HG02870 (cell line): ENCODE measurements around the gene SIGLEC7.
"Not testable (repeated sequence)": the region's sequence is repeated elsewhere in the genome, so short reads cannot be mapped to it uniquely, and the experiment has no call there.

ENCODE experiments used
- ATAC-seq: cut with Tn5 transposase; IDR thresholded peaks from one replicate; pipeline ENCODE4 v1.9.1; 2021; ENCODE audit warnings: mild to moderate bottlenecking, moderate library complexity; ENCODE audit not compliant: unreplicated experiment

Gene SIGLEC7

DNA sequence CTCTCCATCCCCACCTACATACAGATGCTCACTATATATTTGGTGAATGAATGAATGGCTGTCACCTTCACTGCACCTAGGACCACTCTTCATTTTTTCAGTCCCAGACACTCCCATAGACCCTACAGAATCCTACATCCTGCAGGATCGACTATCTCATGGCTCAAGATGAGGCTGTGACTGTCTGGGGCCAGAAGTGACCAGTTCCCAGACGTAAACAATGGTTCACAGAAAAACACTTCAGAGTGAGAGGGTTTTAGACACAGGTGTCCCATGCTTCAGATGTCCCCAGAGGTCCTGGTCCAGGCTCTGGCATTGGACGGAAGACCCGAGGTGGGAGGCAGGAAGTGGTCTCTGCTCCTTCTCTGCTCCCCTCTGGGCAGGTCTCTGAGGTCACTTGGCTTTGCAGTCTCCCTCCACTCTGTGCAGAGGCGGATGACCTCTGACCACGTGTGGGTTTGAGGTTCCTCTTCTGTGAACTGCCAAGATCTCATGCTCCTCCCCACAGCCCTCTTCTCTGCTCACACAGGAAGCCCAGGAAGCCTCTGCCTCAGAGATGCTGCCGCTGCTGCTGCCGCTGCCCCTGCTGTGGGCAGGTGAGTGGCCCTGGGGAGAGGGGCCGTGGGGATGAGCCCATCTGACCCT is 24.9 kb downstream of the SIGLEC7 start:
- ATAC-seq: no peak

DNA sequence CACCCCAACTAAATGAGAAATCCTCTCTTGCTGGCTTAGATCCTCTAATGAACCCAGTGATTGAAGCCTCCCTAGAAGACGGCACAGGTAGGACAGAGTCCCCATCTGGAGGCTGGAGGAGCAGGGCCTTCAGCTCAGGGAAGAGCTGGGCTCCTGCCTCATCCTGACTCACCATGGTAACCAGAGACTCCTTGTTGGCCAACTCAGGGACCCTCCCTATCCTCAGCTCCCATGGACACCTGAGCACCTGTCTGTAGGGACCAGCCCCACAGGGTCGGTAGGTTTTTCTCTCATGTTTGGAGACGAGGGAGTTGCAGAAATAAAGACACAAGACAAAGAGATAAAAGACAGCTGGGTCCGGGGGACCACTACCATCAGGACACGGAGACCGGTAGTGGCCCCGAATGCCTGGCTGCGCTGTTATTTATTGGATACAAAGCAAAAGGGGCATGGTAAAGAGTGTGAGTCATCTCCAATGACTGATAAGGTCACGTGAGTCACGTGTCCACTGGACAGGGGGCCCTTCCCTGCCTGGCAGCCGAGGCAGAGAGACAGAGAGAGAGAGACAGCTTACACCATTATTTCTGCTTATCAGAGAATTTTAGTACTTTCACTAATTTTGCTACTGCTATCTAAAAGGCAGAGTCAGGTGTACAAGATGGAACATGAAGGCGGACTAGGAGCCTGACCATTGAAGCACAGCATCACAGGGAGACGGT is 26.6 kb downstream of the SIGLEC7 start:
- ATAC-seq: no peak

DNA sequence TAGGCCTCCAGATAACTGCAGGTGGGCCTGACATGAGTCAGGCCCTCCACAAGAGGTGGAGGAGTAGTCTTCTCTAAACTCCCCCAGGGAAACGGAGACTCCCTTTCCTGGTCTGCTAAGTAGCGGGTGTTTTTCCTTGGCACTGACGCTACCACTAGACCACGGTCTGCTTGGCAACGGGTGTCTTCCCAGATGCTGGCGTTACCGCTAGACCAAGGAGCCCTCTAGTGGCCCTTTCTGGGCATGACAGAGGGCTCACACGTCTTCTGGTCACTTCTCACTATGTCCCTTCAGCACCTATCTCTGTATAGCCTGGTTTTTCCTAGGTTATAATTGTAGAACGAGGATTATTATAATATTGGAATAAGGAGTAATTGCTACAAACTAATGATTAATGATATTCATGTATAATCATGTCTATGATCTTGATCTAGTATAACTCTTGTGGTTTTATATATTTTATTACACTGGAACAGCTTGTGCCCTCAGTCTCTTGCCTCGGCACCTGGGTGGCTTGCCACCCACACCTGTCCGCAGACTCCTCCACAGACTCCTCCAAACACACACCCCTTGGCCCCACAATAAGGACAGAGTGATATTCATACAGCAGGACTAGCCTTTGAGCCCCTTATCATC is 27.3 kb downstream of the SIGLEC7 start:
- not testable (repeated sequence) for ATAC-seq

DNA sequence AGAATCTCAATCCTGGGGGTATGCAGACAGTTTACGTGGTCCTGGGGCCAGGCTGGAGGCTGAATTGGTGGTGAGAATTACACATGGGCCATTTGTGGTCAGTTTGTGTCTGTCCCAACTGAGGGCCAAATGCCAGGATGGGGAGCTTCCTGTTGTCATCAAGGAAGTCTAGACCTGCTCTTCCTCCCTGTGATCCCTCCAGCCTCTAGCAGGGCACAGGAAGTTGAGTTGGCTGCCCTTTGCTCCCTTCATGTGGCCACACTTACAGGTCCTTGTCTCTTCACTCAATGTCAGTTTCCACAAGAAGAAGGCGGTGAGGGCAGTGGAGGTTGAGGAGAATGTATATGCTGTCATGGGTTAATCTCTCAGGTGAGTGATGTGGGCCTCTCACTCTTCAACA is 30.1 kb downstream of the SIGLEC7 start:
- ATAC-seq: no peak

- no peak for ATAC-seq
These were observed 31.6 kb downstream of the SIGLEC7 start for GRCh38 chr19:51173681-51174080.

DNA sequence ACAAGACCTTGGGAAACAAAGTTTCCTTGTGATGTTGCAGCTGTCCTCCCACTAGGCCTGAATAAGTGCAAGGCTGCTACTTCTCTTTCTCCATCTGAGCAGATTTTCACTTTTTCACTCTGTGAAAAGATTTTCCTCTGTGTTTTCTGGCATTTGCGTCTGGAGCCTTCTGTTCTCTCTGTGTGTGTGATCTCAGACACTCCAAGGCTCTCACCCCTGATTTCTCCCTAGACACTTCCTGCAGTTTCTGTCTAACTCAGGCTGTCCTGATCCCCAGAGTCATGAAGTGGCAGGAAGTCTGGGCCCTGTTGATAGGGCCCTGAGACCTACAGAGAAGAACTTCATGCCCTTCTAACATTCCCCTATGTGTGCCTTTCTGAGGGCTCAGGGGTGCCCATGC is 37.2 kb downstream of the SIGLEC7 start:
- ATAC-seq: no peak

DNA sequence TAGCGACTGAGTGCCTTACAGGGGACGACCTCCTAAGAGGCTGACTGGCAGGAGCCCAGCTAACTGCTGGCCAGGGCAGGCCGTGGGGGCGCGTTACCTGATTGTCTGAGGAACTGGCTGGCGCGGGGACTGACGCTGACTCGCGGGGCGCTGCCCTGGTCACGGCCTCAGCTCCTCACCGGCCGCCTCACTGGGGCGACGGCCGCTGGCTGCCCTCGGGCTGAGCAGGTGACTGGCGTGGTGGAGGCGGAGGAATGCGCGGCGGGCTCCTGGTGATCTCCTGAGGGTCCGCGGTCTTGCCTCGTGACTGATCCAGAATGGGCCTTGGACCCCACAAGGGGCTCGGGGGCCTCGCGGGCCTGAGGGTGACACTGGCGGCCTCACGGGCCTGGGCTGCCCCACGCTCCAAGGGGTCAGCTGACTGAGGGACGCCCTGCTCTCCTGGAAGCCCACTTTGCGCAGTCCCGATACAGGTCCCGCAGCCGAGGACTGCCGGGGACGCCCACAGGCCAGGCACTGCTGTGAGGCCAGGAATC is 39.3 kb downstream of the SIGLEC7 start:
- ATAC-seq: no peak

- ATAC-seq: no peak
These were observed 39.9 kb downstream of the SIGLEC7 start for GRCh38 chr19:51181913-51182419.

GRCh38 chr19:51183629-51184028 is 41.5 kb downstream of the SIGLEC7 start:
- ATAC-seq: no peak

DNA sequence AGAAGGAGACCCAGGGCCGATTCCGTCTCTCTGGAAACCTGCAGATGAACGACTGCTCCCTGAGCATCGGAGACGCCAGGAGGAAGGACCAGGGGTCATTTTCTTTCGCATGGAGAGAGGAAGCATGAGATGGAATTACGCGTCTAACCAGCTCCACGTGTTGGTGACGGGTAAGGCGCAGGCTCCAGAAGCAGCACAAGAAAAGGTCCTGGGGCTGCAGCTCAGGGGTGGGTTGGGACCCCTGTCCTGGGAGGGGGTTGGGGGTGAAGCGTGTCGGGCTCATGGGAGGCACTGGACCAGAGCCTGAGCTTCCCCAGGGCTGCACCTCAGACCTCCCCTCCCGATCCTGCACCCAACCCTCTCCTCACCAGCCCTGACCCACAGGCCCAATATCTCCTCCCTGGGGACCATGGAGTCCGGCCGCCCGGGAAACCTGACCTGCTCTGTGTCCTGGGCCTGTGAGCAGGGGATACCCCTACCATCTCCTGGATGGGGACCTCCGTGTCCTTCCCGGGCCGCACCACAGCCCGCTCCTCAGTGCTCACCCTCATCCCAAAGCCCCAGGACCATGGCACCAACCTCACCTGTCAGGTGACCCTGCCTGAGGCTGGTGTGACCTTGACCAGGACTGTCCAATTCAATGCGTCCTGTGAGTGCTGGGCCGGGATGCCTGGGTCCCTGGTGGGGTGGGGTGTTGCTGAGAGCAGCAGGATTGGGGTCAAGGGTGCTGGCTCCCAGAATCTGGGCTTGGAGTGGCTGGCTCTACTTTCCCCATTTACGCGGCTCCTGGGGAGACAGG is 43.2 kb downstream of the SIGLEC7 start:
- no peak for ATAC-seq

GRCh38 chr19:51185868-51186215 is 43.7 kb downstream of the SIGLEC7 start:
- no peak for ATAC-seq

GRCh38 chr19:51186323-51186722 is 44.2 kb downstream of the SIGLEC7 start:
- ATAC-seq: no peak

DNA sequence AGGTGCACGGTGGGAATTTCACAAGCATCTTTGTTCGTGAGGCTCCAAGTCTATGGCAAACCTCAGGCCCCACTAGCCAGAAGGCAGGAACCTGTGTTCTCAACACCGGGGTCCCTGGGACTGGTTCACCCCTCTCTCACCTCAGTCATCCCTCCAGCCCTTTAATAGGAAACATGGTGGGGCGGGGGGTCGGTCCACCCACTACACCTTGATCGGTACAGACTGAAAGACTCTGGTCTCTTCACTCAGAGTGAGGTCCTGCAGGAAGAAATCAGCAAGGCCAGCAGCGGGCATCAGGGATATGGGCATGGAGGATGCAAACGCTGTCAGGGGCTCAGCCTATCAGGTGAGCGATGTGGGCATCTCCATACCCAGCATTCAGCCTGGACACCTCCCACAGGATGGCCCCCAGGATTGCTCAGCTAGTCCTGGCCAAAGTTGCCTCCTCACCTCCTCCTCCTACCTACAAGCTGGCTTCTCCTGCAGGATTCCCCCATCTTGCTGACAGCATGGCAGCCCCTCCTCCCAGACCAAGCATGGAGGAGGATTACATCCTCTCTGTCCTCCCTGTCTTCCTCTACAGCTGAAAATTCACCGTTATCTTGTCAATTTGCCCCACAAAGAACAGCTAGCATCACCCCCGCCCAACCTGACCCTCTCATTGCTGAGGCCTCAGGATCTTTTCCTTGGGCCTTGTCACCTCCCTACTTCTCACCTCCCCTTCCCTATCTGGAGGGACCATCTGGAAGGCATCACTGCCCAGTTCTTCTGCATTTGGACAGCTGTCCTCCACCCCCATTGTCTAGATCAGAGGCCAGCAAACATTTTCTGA is 45.5 kb downstream of the SIGLEC7 start:
- no peak for ATAC-seq

GRCh38 chr19:51188227-51188559 is 46.1 kb downstream of the SIGLEC7 start:
- no peak for ATAC-seq

DNA sequence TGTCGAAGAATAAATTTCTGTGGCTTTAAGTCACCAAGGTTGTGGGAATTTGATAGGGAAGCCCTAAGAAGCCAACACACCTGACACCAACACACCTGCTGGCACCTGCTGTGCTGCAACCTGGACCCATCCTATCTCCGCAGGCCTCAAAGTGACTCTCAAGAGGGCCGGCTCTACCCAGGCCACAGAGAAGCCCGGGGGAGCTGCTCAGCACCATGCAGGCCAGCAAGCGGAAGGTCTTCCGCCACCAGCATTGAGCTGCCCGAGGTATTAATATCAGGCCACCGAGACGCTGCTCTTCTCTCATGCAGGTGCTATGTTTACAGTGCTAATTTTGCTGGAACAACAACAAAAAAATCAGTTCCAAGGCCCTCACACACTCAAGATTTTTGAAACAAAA is 50.6 kb downstream of the SIGLEC7 start:
- ATAC-seq: no peak

GRCh38 chr19:51194527-51195315 is 52.6 kb downstream of the SIGLEC7 start:
- no peak for ATAC-seq

- no peak for ATAC-seq
These were observed 53.1 kb downstream of the SIGLEC7 start for GRCh38 chr19:51195316-51195586.

GRCh38 chr19:51195616-51196015 is 53.5 kb downstream of the SIGLEC7 start:
- ATAC-seq: no peak

- no peak for ATAC-seq
These were observed 54.1 kb downstream of the SIGLEC7 start for GRCh38 chr19:51196181-51196580.

- ATAC-seq: no peak
These were observed 56.5 kb downstream of the SIGLEC7 start for GRCh38 chr19:51198641-51199040.
